IgD-negative memory B cell (primary cell): ENCODE measurements around the gene DIO2. TPM values are rescaled to one million over a fixed set of nuclear protein-coding genes. Genes with fewer than 3 reads are reported as not detected.

Experiments
- H3K27ac Mint-ChIP-seq, 3 donors: one replicate each; pipeline ENCODE4 v1.8.0; 2020 to 2022; ENCODE audit warnings: mild to moderate bottlenecking in 3 of 3, mixed read lengths in 3 of 3, moderate library complexity in 1 of 3
- H3K27me3 Mint-ChIP-seq: one replicate; pipeline ENCODE4 v1.8.0; 2021; ENCODE audit warnings: mixed read lengths
- H3K36me3 Mint-ChIP-seq: one replicate; pipeline ENCODE4 v1.8.0; 2020; ENCODE audit warnings: mild to moderate bottlenecking, mixed read lengths
- H3K4me1 Mint-ChIP-seq, 3 donors: one replicate each; pipeline ENCODE4 v1.8.0; 2020 to 2022; ENCODE audit warnings: mixed read lengths in 3 of 3, mild to moderate bottlenecking in 1 of 3
- H3K4me3 Mint-ChIP-seq, 4 donors: one replicate each; pipeline ENCODE4 v1.8.0; 2020 to 2022; ENCODE audit warnings: mild to moderate bottlenecking in 4 of 4, mixed read lengths in 4 of 4, moderate library complexity in 3 of 4
- H3K9me3 Mint-ChIP-seq, 3 donors: one replicate each; pipeline ENCODE4 v1.8.0; 2020 to 2021; ENCODE audit warnings: mixed read lengths in 3 of 3, mild to moderate bottlenecking in 1 of 3
- polyA plus RNA-seq: library from polyadenylated mRNA; unstranded; fragments of 300-500 nt; fragmentation: Illumina TruSeq; gene quantifications from one replicate; pipeline ENCODE4 v1.2.3, GENCODE V29; 2021

DIO2 gene
- not detected for polyA plus RNA-seq

- peak within 1 kb of the TSS in 1 of 3 donors; percentile 33 for H3K27ac Mint-ChIP-seq
- H3K4me1 Mint-ChIP-seq, result no peaks in the 10 kb centered on the region
- no peaks in the 10 kb centered on the region for H3K27me3 Mint-ChIP-seq
- peak within 1 kb of the TSS in 1 of 4 donors; percentile 32 for H3K4me3 Mint-ChIP-seq
- H3K36me3 Mint-ChIP-seq, result peaks cover 2% of the 10 kb centered on the region
- peaks cover 0 to 4% (median 0%) of the 10 kb centered on the region in 3 donors for H3K9me3 Mint-ChIP-seq
These were observed at the start of gene DIO2 for GRCh38 chr14:80211153-80212022. DIO2 (minus strand) TSS chr14:80211504; CDS start chr14:80211472, 32 bp downstream.

- H3K27me3 Mint-ChIP-seq, result no peaks in the 10 kb centered on the region
- H3K36me3 Mint-ChIP-seq, result no peaks in the 10 kb centered on the region
- H3K4me3 Mint-ChIP-seq, result no peak overlapping the region
- no peak overlapping the region for H3K27ac Mint-ChIP-seq
- H3K9me3 Mint-ChIP-seq, result peaks cover 0 to 5% (median 1%) of the 10 kb centered on the region in 3 donors
- H3K4me1 Mint-ChIP-seq, result no peaks in the 10 kb centered on the region
These were observed 49.3 kb upstream of the DIO2 start for GRCh38 chr14:80260645-80261044.

- no peaks in the 10 kb centered on the region for H3K36me3 Mint-ChIP-seq
- H3K27ac Mint-ChIP-seq, result no peak overlapping the region
- H3K27me3 Mint-ChIP-seq, result no peaks in the 10 kb centered on the region
- no peak overlapping the region for H3K4me3 Mint-ChIP-seq
- H3K9me3 Mint-ChIP-seq, result peaks cover 7 to 26% (median 7%) of the 10 kb centered on the region in 3 donors
- H3K4me1 Mint-ChIP-seq, result no peaks in the 10 kb centered on the region
These were observed 28.3 kb upstream of the DIO2 start for GRCh38 chr14:80239631-80240030.

GRCh38 chr14:80237143-80237542 lies 25.8 kb upstream of the DIO2 start:
- Mint-ChIP-seq H3K4me3 (no peak overlapping the region), H3K27me3 (no peaks in the 10 kb centered on the region), H3K9me3 (peaks cover 8 to 24% (median 9%) of the 10 kb centered on the region in 3 donors), H3K36me3 (no peaks in the 10 kb centered on the region), H3K4me1 (no peaks in the 10 kb centered on the region), H3K27ac (no peak overlapping the region)

- H3K27ac Mint-ChIP-seq, result peak overlapping the region in 2 of 3 donors; percentile 25 to 36
- H3K36me3 Mint-ChIP-seq, result no peaks in the 10 kb centered on the region
- no peak overlapping the region for H3K4me3 Mint-ChIP-seq
- no peaks in the 10 kb centered on the region for H3K4me1 Mint-ChIP-seq
- H3K9me3 Mint-ChIP-seq, result peaks cover 8 to 24% (median 10%) of the 10 kb centered on the region in 3 donors
- no peaks in the 10 kb centered on the region for H3K27me3 Mint-ChIP-seq
These were observed 22.3 kb upstream of the DIO2 start for GRCh38 chr14:80233470-80234089.

- Mint-ChIP-seq H3K36me3 (no peaks in the 10 kb centered on the region), H3K27me3 (no peaks in the 10 kb centered on the region), H3K4me1 (no peaks in the 10 kb centered on the region), H3K9me3 (peaks cover 6 to 13% (median 13%) of the 10 kb centered on the region in 3 donors), H3K27ac (no peak overlapping the region), H3K4me3 (no peak overlapping the region)
These were observed 20.4 kb upstream of the DIO2 start for GRCh38 chr14:80231702-80232101.

GRCh38 chr14:80223696-80224465 lies 12.6 kb upstream of the DIO2 start:
- Mint-ChIP-seq H3K4me3 (no peak overlapping the region), H3K27ac (no peak overlapping the region), H3K27me3 (no peaks in the 10 kb centered on the region), H3K9me3 (peaks cover 4 to 12% (median 7%) of the 10 kb centered on the region in 3 donors), H3K4me1 (no peaks in the 10 kb centered on the region), H3K36me3 (no peaks in the 10 kb centered on the region)

GRCh38 chr14:80216818-80217217 lies 5.5 kb upstream of the DIO2 start:
- Mint-ChIP-seq H3K9me3 (peaks cover 2 to 9% (median 5%) of the 10 kb centered on the region in 3 donors), H3K27ac (no peak overlapping the region), H3K4me3 (no peak overlapping the region), H3K36me3 (no peaks in the 10 kb centered on the region), H3K4me1 (no peaks in the 10 kb centered on the region), H3K27me3 (no peaks in the 10 kb centered on the region)

- Mint-ChIP-seq H3K27ac (no peak overlapping the region), H3K4me1 (no peaks in the 10 kb centered on the region), H3K9me3 (peaks cover 2 to 9% (median 5%) of the 10 kb centered on the region in 3 donors), H3K27me3 (no peaks in the 10 kb centered on the region), H3K36me3 (no peaks in the 10 kb centered on the region), H3K4me3 (no peak overlapping the region)
These were observed 4.7 kb upstream of the DIO2 start for GRCh38 chr14:80215756-80216581.

GRCh38 chr14:80215081-80215480 lies 3.8 kb upstream of the DIO2 start:
- Mint-ChIP-seq H3K27me3 (no peaks in the 10 kb centered on the region), H3K36me3 (no peaks in the 10 kb centered on the region), H3K27ac (no peak overlapping the region), H3K4me3 (no peak overlapping the region), H3K4me1 (no peaks in the 10 kb centered on the region), H3K9me3 (peaks cover 2 to 12% (median 5%) of the 10 kb centered on the region in 3 donors)

- Mint-ChIP-seq H3K27me3 (no peaks in the 10 kb centered on the region), H3K9me3 (peaks cover 2 to 4% (median 3%) of the 10 kb centered on the region in 3 donors), H3K4me3 (no peak overlapping the region), H3K4me1 (no peaks in the 10 kb centered on the region), H3K27ac (no peak overlapping the region), H3K36me3 (no peaks in the 10 kb centered on the region)
These were observed 2.3 kb upstream of the DIO2 start for GRCh38 chr14:80213602-80214001.

- Mint-ChIP-seq H3K27me3 (no peaks in the 10 kb centered on the region), H3K36me3 (no peaks in the 10 kb centered on the region), H3K27ac (peak overlapping the region in 1 of 3 donors; percentile 33), H3K4me3 (no peak overlapping the region), H3K4me1 (no peaks in the 10 kb centered on the region), H3K9me3 (peaks cover under 1 to 4% (median 1%) of the 10 kb centered on the region in 3 donors)
These were observed 706 bp upstream of the DIO2 start for GRCh38 chr14:80212023-80212397.

GRCh38 chr14:80208461-80208860 lies 2.8 kb downstream of the DIO2 start:
- Mint-ChIP-seq H3K27me3 (no peaks in the 10 kb centered on the region), H3K4me3 (no peak overlapping the region), H3K4me1 (no peaks in the 10 kb centered on the region), H3K36me3 (peaks cover 2% of the 10 kb centered on the region), H3K27ac (no peak overlapping the region), H3K9me3 (peaks cover 0 to 4% (median 0%) of the 10 kb centered on the region in 3 donors)

- Mint-ChIP-seq H3K36me3 (peaks cover 2% of the 10 kb centered on the region), H3K27me3 (no peaks in the 10 kb centered on the region), H3K27ac (no peak overlapping the region), H3K4me3 (no peak overlapping the region), H3K9me3 (peaks cover 0 to 4% (median 0%) of the 10 kb centered on the region in 3 donors), H3K4me1 (no peaks in the 10 kb centered on the region)
These were observed 4.8 kb downstream of the DIO2 start for GRCh38 chr14:80206351-80207080.
